Breast epithelium (tissue), 3 donors: ENCODE measurements around the gene SDC1.

Experiments
- CTCF ChIP-seq, 3 donors: fragments of 450-650 bp; IDR thresholded peaks; one replicate each; pipeline ENCODE4 v1.5.1; 2016 to 2017; ENCODE audit warnings: antibody characterized with exemption in 3 of 3, mild to moderate bottlenecking in 3 of 3, moderate library complexity in 3 of 3
- POLR2A ChIP-seq: fragments of 450-650 bp; IDR thresholded peaks from one replicate; pipeline ENCODE4 v1.6.1; 2016; ENCODE audit warnings: antibody characterized with exemption, mild to moderate bottlenecking, moderate library complexity

GRCh38 chr2:20199633-20200270 lies 25.2 kb downstream of the SDC1 start:
- TF ChIP-seq CTCF (IDR thresholded peaks at IDR 0.05) (no peak), POLR2A (no peak)
